WTC11 (cell line): Measurements from ENCODE around the gene RIPOR2. TPM values are rescaled to one million over a fixed set of nuclear protein-coding genes. Genes with fewer than 3 reads are reported as not detected.

Experiments used
- ATAC-seq: fragments of 200-7000 bp; cut with Tn5 transposase; 2 replicates; pipeline ENCODE4 v1.10.0; 2021; ENCODE audit warnings: mild to moderate bottlenecking, moderate library complexity
- CTCF ChIA-PET: fragments of 300-600 bp; sonication (Branson Sonifier 250); formaldehyde crosslinking; loops from one replicate; lab custom pipeline; 2021; ENCODE audit warnings: antibody characterized with exemption; lab: Charles Lee
- POLR2A ChIA-PET: fragments of 350-600 bp; sonication (Branson Sonifier 250); formaldehyde crosslinking; loops from one replicate; lab custom pipeline; 2021; ENCODE audit warnings: antibody characterized with exemption; lab: Charles Lee
- DNase-seq: peaks from one replicate; pipeline ENCODE4 v3.0.0; 2021; ENCODE audit warnings: low spot score
- H3K27ac Mint-ChIP-seq: 2 replicates; pipeline ENCODE4 v1.8.0; 2021; ENCODE audit warnings: mixed read lengths
- H3K27me3 Mint-ChIP-seq: 2 replicates; pipeline ENCODE4 v1.8.0; 2021; ENCODE audit warnings: low read depth, mild to moderate bottlenecking, moderate library complexity, mixed read lengths
- H3K36me3 Mint-ChIP-seq: 2 replicates; pipeline ENCODE4 v1.8.0; 2021; ENCODE audit warnings: mixed read lengths
- H3K4me1 Mint-ChIP-seq: 2 replicates; pipeline ENCODE4 v1.8.0; 2022; ENCODE audit warnings: mixed read lengths
- H3K4me3 Mint-ChIP-seq: 2 replicates; pipeline ENCODE4 v1.8.0; 2021; ENCODE audit warnings: mild to moderate bottlenecking, moderate library complexity, mixed read lengths
- H3K9me3 Mint-ChIP-seq: 2 replicates; pipeline ENCODE4 v1.8.0; 2021; ENCODE audit warnings: mixed read lengths
- ATF2 ChIP-seq: sonication (generic); formaldehyde crosslinking; IDR thresholded peaks from 2 replicates; pipeline ENCODE4 v1.8.1; 2022; ENCODE audit warnings: low read depth, missing genetic modification reagents, borderline replicate concordance
- CBFB ChIP-seq: sonication (generic); formaldehyde crosslinking; IDR thresholded peaks from 2 replicates; pipeline ENCODE4 v1.8.1; 2022; ENCODE audit warnings: mild to moderate bottlenecking, low read depth, missing genetic modification reagents
- ESRRA ChIP-seq: sonication (generic); formaldehyde crosslinking; IDR thresholded peaks from 2 replicates; pipeline ENCODE4 v1.8.1; 2022; ENCODE audit warnings: mild to moderate bottlenecking, missing genetic modification reagents, borderline replicate concordance
- FOXJ3 ChIP-seq: sonication (generic); formaldehyde crosslinking; IDR thresholded peaks from 2 replicates; pipeline ENCODE4 v1.9.0; 2021; ENCODE audit warnings: missing genetic modification reagents, mild to moderate bottlenecking, borderline replicate concordance
- FOXK1 ChIP-seq: sonication (generic); formaldehyde crosslinking; IDR thresholded peaks from 2 replicates; pipeline ENCODE4 v1.8.0; 2022; ENCODE audit warnings: mild to moderate bottlenecking, moderate library complexity, missing genetic modification reagents
- FOXP4 ChIP-seq: sonication (generic); formaldehyde crosslinking; IDR thresholded peaks from 2 replicates; pipeline ENCODE4 v1.8.0; 2022; ENCODE audit warnings: mild to moderate bottlenecking, missing genetic modification reagents
- HMGA2 ChIP-seq: fragments of 250-450 bp; sonication (Bioruptor Pico); IDR thresholded peaks from 2 replicates; pipeline ENCODE4 v1.4.0; 2021; ENCODE audit warnings: mild to moderate bottlenecking, moderate library complexity
- MLX ChIP-seq: sonication (generic); formaldehyde crosslinking; IDR thresholded peaks from 2 replicates; pipeline ENCODE4 v1.8.1; 2023; ENCODE audit warnings: mild to moderate bottlenecking, missing genetic modification reagents, moderate library complexity
- NFYB ChIP-seq: sonication (generic); formaldehyde crosslinking; conservative IDR thresholded peaks from 2 replicates; pipeline ENCODE4 v1.8.0; 2022; ENCODE audit warnings: low read depth, missing genetic modification reagents
- NR2C2 ChIP-seq: sonication (generic); formaldehyde crosslinking; IDR thresholded peaks from 2 replicates; pipeline ENCODE4 v1.8.0; 2022; ENCODE audit warnings: mild to moderate bottlenecking, missing genetic modification reagents
- OVOL2 ChIP-seq: fragments of 250-450 bp; sonication (Bioruptor Pico); IDR thresholded peaks from 2 replicates; pipeline ENCODE4 v1.9.0; 2021; ENCODE audit warnings: mild to moderate bottlenecking, borderline replicate concordance
- PREB ChIP-seq: sonication (generic); formaldehyde crosslinking; IDR thresholded peaks from 2 replicates; pipeline ENCODE4 v1.8.1; 2022; ENCODE audit warnings: mild to moderate bottlenecking, missing genetic modification reagents, moderate library complexity, borderline replicate concordance
- RELA ChIP-seq: sonication (generic); formaldehyde crosslinking; IDR thresholded peaks from 2 replicates; pipeline ENCODE4 v1.8.1; 2022; ENCODE audit warnings: missing genetic modification reagents, mild to moderate bottlenecking, borderline replicate concordance
- RORB ChIP-seq: fragments of 250-450 bp; sonication (Bioruptor Pico); IDR thresholded peaks from 2 replicates; pipeline ENCODE4 v1.9.0; 2021; ENCODE audit warnings: mild to moderate bottlenecking
- ZNF121 ChIP-seq: sonication (generic); formaldehyde crosslinking; IDR thresholded peaks from 2 replicates; pipeline ENCODE4 v1.8.0; 2023; ENCODE audit warnings: missing genetic modification reagents
- ZNF232 ChIP-seq: sonication (generic); formaldehyde crosslinking; IDR thresholded peaks from 2 replicates; pipeline ENCODE4 v1.8.0; 2022; ENCODE audit warnings: mild to moderate bottlenecking, missing genetic modification reagents
- ZNF281 ChIP-seq: sonication (generic); formaldehyde crosslinking; IDR thresholded peaks from 2 replicates; pipeline ENCODE4 v1.8.0; 2023; ENCODE audit warnings: mild to moderate bottlenecking, missing genetic modification reagents
- ZNF396 ChIP-seq: fragments of 250-450 bp; sonication (Bioruptor Pico); IDR thresholded peaks from 2 replicates; pipeline ENCODE4 v1.8.0; 2021; ENCODE audit warnings: mild to moderate bottlenecking, moderate library complexity, borderline replicate concordance
- ZNF671 ChIP-seq: fragments of 250-450 bp; sonication (Bioruptor Pico); IDR thresholded peaks from 2 replicates; pipeline ENCODE4 v1.8.0; 2021; ENCODE audit warnings: mild to moderate bottlenecking
- total RNA-seq: library from RNA; stranded (reverse); gene quantifications from 3 replicates; pipeline ENCODE4 v1.2.3, GENCODE V29; 2021

The RIPOR2 gene
- total RNA-seq, 1 experiment from 2014 or later, result 13.5 TPM

GRCh38 chr6:24848461-24848860 is 87.3 kb downstream of the RIPOR2 start:
- ChIA-PET POLR2A (no interaction called here), CTCF (interaction anchor here (1.6 kb wide), 1 partner anchor 169 kb away, joined by 6 read pairs; no protein-coding TSS in a partner anchor)
- Mint-ChIP-seq H3K27me3 (no peaks in the 10 kb centered on the region), H3K4me1 (peaks cover 6% of the 10 kb centered on the region; the same call in 1 of the 2 replicates), H3K9me3 (no peaks in the 10 kb centered on the region), H3K36me3 (peaks cover 14% of the 10 kb centered on the region), H3K27ac (no peak overlapping the region)
- DNase-seq (no peak), ATAC-seq (no peak)
- no peak for TF ChIP-seq CBFB (CRISPR knock-in tag)
- TF ChIP-seq PREB (CRISPR knock-in tag), result no peak
- TF ChIP-seq ZNF232 (CRISPR knock-in tag), result no peak
- TF ChIP-seq RORB, result no peak
- TF ChIP-seq HMGA2 (CRISPR knock-in tag), result no peak
- no peak for TF ChIP-seq MLX (CRISPR knock-in tag)
- TF ChIP-seq ZNF281, result no peak
- TF ChIP-seq ZNF396, result no peak
- no peak for TF ChIP-seq FOXP4 (CRISPR knock-in tag)
- no peak for TF ChIP-seq FOXJ3
- TF ChIP-seq NFYB (CRISPR knock-in tag), result no peak
- TF ChIP-seq, all 79 proteins: peak for 0
- no peak overlapping the region for H3K4me3 Mint-ChIP-seq

- no peak overlapping the region for H3K4me3 Mint-ChIP-seq
- ATAC-seq, result no peak
- DNase-seq, result no peak
- peaks cover 6% of the 10 kb centered on the region; the same call in 1 of the 2 replicates for H3K4me1 Mint-ChIP-seq
- CTCF ChIA-PET, result interaction anchor here (0.8 kb wide), 1 partner anchor 9 kb away, joined by 3 read pairs; no protein-coding TSS in a partner anchor
- TF ChIP-seq RELA (CRISPR knock-in tag) (no peak), ZNF121 (no peak), OVOL2 (CRISPR knock-in tag) (no peak), ATF2 (no peak), ZNF671 (CRISPR knock-in tag) (no peak), NR2C2 (CRISPR knock-in tag) (no peak), MLX (CRISPR knock-in tag) (no peak), ZNF396 (no peak), ESRRA (CRISPR knock-in tag) (no peak), FOXK1 (CRISPR knock-in tag) (no peak), CBFB (CRISPR knock-in tag) (no peak), ZNF281 (no peak), ZNF232 (CRISPR knock-in tag) (no peak), RORB (no peak)
- TF ChIP-seq, all 79 proteins: peak for 0
- Mint-ChIP-seq H3K36me3 (peaks cover 21% of the 10 kb centered on the region), H3K27ac (peak overlapping the region; percentile 43), H3K9me3 (no peaks in the 10 kb centered on the region), H3K27me3 (no peaks in the 10 kb centered on the region)
- POLR2A ChIA-PET, result no interaction called here
These were observed 88.4 kb downstream of the RIPOR2 start for GRCh38 chr6:24847402-24847801.
